Common myeloid progenitor, CD34-positive (primary cell): ENCODE results near the gene RAB22A.

Source experiments
- CTCF ChIA-PET: fragments of 350-600 bp; sonication (Branson Sonifier 250); formaldehyde crosslinking; loops from one replicate; lab custom pipeline; 2021; ENCODE audit warnings: antibody characterized with exemption; lab: Charles Lee
- POLR2A ChIA-PET: fragments of 350-600 bp; sonication (Branson Sonifier 250); formaldehyde crosslinking; loops from one replicate; lab custom pipeline; 2021; ENCODE audit warnings: antibody characterized with exemption; lab: Charles Lee
- DNase-seq, 3 donors: peaks; one replicate each; pipeline versions ENCODE4 v3.0.0 to v3.0.0-alpha.2; 2013
- H3K27ac ChIP-seq, 2 experiments: 1 replicate in 1 of 2; 2 replicates in 1 of 2; pipeline ENCODE4 v1.7.0; 2013; ENCODE audit warnings: inconsistent platforms in 2 of 2, low read length in 2 of 2, mild to moderate bottlenecking in 2 of 2, low read depth in 1 of 2, moderate library complexity in 1 of 2; ENCODE audit not compliant: severe bottlenecking in 2 of 2, insufficient read depth in 1 of 2, poor library complexity in 1 of 2
- H3K27me3 ChIP-seq, 5 experiments: replicated peaks in 2 of 5; 1 replicate in 3 of 5; 2 replicates in 2 of 5; pipeline versions ENCODE4 v1.6.1 to v1.7.0; 2013; ENCODE audit warnings: low read length in 4 of 5, mild to moderate bottlenecking in 2 of 5, moderate library complexity in 2 of 5, inconsistent platforms in 1 of 5; ENCODE audit not compliant: insufficient read depth in 5 of 5, control insufficient read depth in 4 of 5
- H3K36me3 ChIP-seq, 4 experiments: 1 replicate in 2 of 4; 2 replicates in 2 of 4; pipeline versions ENCODE4 v1.6.1 to v1.7.0; 2013; ENCODE audit warnings: low read length in 3 of 4, control low read depth in 1 of 4, mild to moderate bottlenecking in 1 of 4; ENCODE audit not compliant: control insufficient read depth in 4 of 4, insufficient read depth in 4 of 4
- H3K4me1 ChIP-seq, 4 experiments: 1 replicate in 3 of 4; 2 replicates in 1 of 4; pipeline versions ENCODE4 v1.6.1 to v1.7.1; 2013; ENCODE audit warnings: low read length in 3 of 4, mild to moderate bottlenecking in 3 of 4, control low read depth in 1 of 4, inconsistent platforms in 1 of 4, moderate library complexity in 1 of 4; ENCODE audit not compliant: control insufficient read depth in 4 of 4, insufficient read depth in 4 of 4; ENCODE audit errors: control extremely low read depth in 1 of 4
- H3K4me3 ChIP-seq, 7 experiments: 1 replicate in 4 of 7; 2 replicates in 3 of 7; pipeline versions ENCODE4 v1.5.1 to v1.7.0; 2013; ENCODE audit warnings: mild to moderate bottlenecking in 7 of 7, low read length in 6 of 7, moderate library complexity in 6 of 7, inconsistent platforms in 2 of 7, low read depth in 2 of 7, control low read depth in 1 of 7; ENCODE audit not compliant: insufficient read depth in 4 of 7, control insufficient read depth in 1 of 7; ENCODE audit errors: extremely low read depth in 1 of 7
- H3K9me3 ChIP-seq, 5 experiments: 1 replicate in 4 of 5; 2 replicates in 1 of 5; pipeline versions ENCODE4 v1.6.1 to v1.7.1; 2013; ENCODE audit warnings: low read length in 4 of 5, mild to moderate bottlenecking in 2 of 5, inconsistent platforms in 1 of 5, low read depth in 1 of 5, moderate library complexity in 1 of 5; ENCODE audit not compliant: control insufficient read depth in 4 of 5, insufficient read depth in 2 of 5; ENCODE audit errors: control extremely low read depth in 1 of 5
- WGBS: methylation state at CpG from one replicate; pipeline ENCODE4 v1.1.5; 2013; ENCODE audit not compliant: insufficient coverage; 5-methylcytosine and 5-hydroxymethylcytosine counted together

Gene RAB22A

DNA sequence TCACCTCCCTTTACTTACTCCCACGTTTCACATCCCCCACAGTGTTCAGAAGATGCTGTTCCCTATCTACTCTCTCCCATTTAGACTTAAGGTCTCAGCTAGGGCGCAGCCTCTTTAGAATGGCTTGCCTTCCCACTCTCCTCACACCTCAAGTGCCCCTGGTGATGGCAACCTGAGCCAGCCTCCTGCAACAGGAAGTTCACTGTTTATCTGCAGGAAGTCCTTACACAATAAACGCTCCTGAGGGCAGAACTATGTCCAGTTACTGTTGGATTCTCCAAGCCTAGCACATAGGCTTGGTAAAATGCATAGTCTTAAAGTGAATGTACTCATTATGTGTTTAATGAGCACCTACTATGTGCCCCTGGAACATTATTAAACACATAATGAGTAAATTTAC, 21.9 kb upstream of the RAB22A start:
- WGBS = 68% methylated on average over 2 of the region's 3 CpGs
- H3K27me3 ChIP-seq = no peaks in the 10 kb centered on the region
- H3K27ac ChIP-seq = no peak overlapping the region
- H3K4me3 ChIP-seq = no peak overlapping the region
- ChIA-PET POLR2A (interaction anchor here (0.8 kb wide), 1 partner anchor 114 kb away, joined by 3 read pairs; no protein-coding TSS in a partner anchor), CTCF (interaction anchor here (0.9 kb wide), 1 partner anchor 12 kb away, joined by 4 read pairs; no protein-coding TSS in a partner anchor)
- peak in 1 of 3 donors; percentile 4 for DNase-seq
- H3K9me3 ChIP-seq = no peaks in the 10 kb centered on the region
- peaks cover 3 to 5% (median 4%) of the 10 kb centered on the region in 4 experiments for H3K4me1 ChIP-seq
- peaks cover 0 to 9% (median 0%) of the 10 kb centered on the region in 4 experiments for H3K36me3 ChIP-seq

GRCh38 chr20:58289143-58289542, 20.4 kb upstream of the RAB22A start:
- ChIA-PET CTCF (interaction anchor here (0.8 kb wide), 1 partner anchor 11 kb away, joined by 3 read pairs; no protein-coding TSS in a partner anchor), POLR2A (no interaction called here)
- DNase-seq = no peak
- no peaks in the 10 kb centered on the region for H3K27me3 ChIP-seq
- peaks cover 0 to 9% (median 0%) of the 10 kb centered on the region in 4 experiments for H3K36me3 ChIP-seq
- H3K9me3 ChIP-seq = no peaks in the 10 kb centered on the region
- WGBS = 100% methylated on average over 2 of the region's 2 CpGs
- H3K27ac ChIP-seq = no peak overlapping the region
- no peak overlapping the region for H3K4me3 ChIP-seq
- H3K4me1 ChIP-seq = peaks cover 3 to 5% (median 4%) of the 10 kb centered on the region in 4 experiments

DNA sequence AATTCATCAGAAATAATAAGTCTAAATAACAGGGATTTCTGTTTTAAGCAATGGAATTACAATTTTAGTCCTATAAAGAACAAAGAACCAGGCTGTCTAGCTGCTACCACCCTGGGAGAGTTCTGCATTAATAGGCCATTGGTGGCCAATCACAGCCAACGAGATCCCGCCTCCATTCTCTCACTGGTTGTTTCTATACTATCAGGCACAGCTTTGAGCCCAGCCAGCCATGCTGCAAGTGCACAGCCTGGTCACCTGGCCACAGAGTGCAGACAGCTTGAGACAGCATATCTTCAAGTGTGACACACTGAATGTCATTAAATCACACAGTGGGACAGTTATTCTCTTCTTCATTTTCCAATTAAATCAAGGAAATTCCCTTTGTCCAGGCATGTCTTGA, 16.1 kb upstream of the RAB22A start:
- 100% methylated on average over 2 of the region's 2 CpGs for WGBS
- ChIA-PET CTCF (interaction anchor here (0.9 to 1.3 kb wide), 2 partner anchors 13 to 49 kb away, joined by 3 to 4 read pairs; no protein-coding TSS in a partner anchor), POLR2A (no interaction called here)
- H3K4me1 ChIP-seq = no peaks in the 10 kb centered on the region
- H3K27ac ChIP-seq = no peak overlapping the region
- H3K4me3 ChIP-seq = no peak overlapping the region
- no peaks in the 10 kb centered on the region for H3K9me3 ChIP-seq
- H3K27me3 ChIP-seq = no peaks in the 10 kb centered on the region
- no peaks in the 10 kb centered on the region for H3K36me3 ChIP-seq
- no peak for DNase-seq

DNA sequence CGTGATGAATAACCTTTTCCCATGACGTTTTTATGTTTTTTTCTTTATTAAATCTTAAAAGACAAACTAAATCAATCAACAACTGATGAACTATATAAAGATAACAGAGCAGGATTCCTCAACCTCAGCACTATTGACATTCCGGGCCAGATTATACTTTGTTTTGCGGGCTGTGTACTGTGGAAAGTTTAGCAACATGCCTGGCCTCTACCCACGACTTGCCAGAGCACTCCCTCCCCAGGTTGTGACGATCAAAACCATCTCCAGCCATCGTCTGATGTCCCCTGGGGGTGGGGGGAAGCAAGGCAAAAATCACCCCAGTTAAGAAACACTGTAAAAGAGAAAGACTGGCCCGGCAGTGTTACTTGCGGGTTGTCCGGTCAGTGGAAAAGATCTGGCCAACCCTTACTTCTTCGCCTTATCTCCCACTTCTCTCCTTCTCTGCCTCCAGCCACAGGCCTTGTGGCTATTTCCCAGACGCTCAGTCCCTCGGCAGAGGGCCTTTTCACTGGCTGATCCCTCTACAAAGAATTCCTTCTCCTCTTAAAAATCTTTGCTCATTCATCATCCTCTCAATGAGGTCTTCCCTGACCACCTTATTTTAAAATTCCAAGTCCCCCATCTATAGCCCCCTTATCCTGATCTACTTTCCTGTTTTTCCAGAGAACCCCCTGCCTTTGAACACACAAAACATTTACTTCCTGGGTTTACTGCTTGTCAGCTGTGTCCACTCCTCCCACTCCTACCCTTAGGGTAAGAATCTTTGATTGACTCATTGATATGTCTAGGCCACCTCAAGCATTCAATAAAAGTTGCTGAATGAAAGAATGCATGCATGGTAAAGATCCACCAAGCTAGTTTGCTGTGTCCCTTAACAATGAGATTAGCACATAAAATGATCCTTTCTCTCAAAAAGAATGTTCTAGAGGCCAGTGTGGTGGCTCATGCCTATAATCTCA, 14.7 kb upstream of the RAB22A start:
- H3K4me3 ChIP-seq = no peak overlapping the region
- H3K36me3 ChIP-seq = no peaks in the 10 kb centered on the region
- 96% methylated on average over 11 of the region's 13 CpGs for WGBS
- H3K27me3 ChIP-seq = no peaks in the 10 kb centered on the region
- ChIA-PET CTCF (interaction anchor here (1.2 kb wide), 1 partner anchor 12 kb away, joined by 5 read pairs; no protein-coding TSS in a partner anchor), POLR2A (no interaction called here)
- no peak for DNase-seq
- H3K27ac ChIP-seq = no peak overlapping the region
- H3K4me1 ChIP-seq = no peaks in the 10 kb centered on the region
- no peaks in the 10 kb centered on the region for H3K9me3 ChIP-seq

- no peak overlapping the region for H3K27ac ChIP-seq
- 96% methylated on average over 4 of the region's 7 CpGs for WGBS
- H3K4me1 ChIP-seq = no peaks in the 10 kb centered on the region
- no peak for DNase-seq
- no peak overlapping the region for H3K4me3 ChIP-seq
- H3K9me3 ChIP-seq = no peaks in the 10 kb centered on the region
- CTCF ChIA-PET = interaction anchor here (1.2 kb wide), 1 partner anchor 10 kb away, joined by 5 read pairs; no protein-coding TSS in a partner anchor
- POLR2A ChIA-PET = no interaction called here
- H3K27me3 ChIP-seq = no peaks in the 10 kb centered on the region
- H3K36me3 ChIP-seq = peaks cover 0 to 2% (median under 1%) of the 10 kb centered on the region in 4 experiments
Measured at GRCh38 chr20:58296051-58296837, 13.3 kb upstream of the RAB22A start.

GRCh38 chr20:58297394-58297793, 12.1 kb upstream of the RAB22A start:
- Histone ChIP-seq H3K27me3 (no peaks in the 10 kb centered on the region), H3K4me3 (no peak overlapping the region), H3K4me1 (no peaks in the 10 kb centered on the region), H3K36me3 (peaks cover 0 to 6% (median 3%) of the 10 kb centered on the region in 4 experiments), H3K9me3 (no peaks in the 10 kb centered on the region), H3K27ac (no peak overlapping the region)
- no peak for DNase-seq
- ChIA-PET POLR2A (no interaction called here), CTCF (no interaction called here)
- WGBS = no CpG with 5 or more reads among the region's 2 CpGs
